ENCODE measurements around the gene PSMA3.
"Not testable (repeated sequence)": the region's sequence is repeated elsewhere in the genome, so short reads cannot be mapped to it uniquely, and the experiment has no call there.

The PSMA3 gene

GRCh38 chr14:58227096-58227819 is 17.4 kb upstream of the PSMA3 start:
- H3K4me3 ChIP-seq (ENCODE audit: insufficient read depth, low read depth, low read length, poor library complexity, severe bottlenecking), result no peak overlapping the region
- no peaks in the 10 kb centered on the region for H3K9me3 ChIP-seq (ENCODE audit: control insufficient read depth, low read length)
- no peak for DNase-seq
- H3K27ac ChIP-seq (ENCODE audit: insufficient read depth, low read length, poor library complexity, severe bottlenecking), result no peak overlapping the region
- H3K36me3 ChIP-seq (ENCODE audit: control insufficient read depth, insufficient read depth, low read length), result no peaks in the 10 kb centered on the region
- H3K4me1 ChIP-seq (ENCODE audit: control insufficient read depth, insufficient read depth, low read length, poor library complexity, severe bottlenecking), result no peaks in the 10 kb centered on the region
- no peaks in the 10 kb centered on the region for H3K27me3 ChIP-seq (replicated peaks; ENCODE audit: control insufficient read depth, insufficient read depth, low read length, poor library complexity, severe bottlenecking)

- Histone ChIP-seq H3K36me3 (ENCODE audit: control insufficient read depth, insufficient read depth, low read length) (peaks cover under 1% of the 10 kb centered on the region), H3K27ac (ENCODE audit: insufficient read depth, low read length, poor library complexity, severe bottlenecking) (peak overlapping the region; percentile 80), H3K4me1 (ENCODE audit: control insufficient read depth, insufficient read depth, low read length, poor library complexity, severe bottlenecking) (peaks cover 10% of the 10 kb centered on the region), H3K9me3 (ENCODE audit: control insufficient read depth, low read length) (no peaks in the 10 kb centered on the region), H3K27me3 (replicated peaks; ENCODE audit: control insufficient read depth, insufficient read depth, low read length, poor library complexity, severe bottlenecking) (no peaks in the 10 kb centered on the region), H3K4me3 (ENCODE audit: insufficient read depth, low read depth, low read length, poor library complexity, severe bottlenecking) (peak overlapping the region; percentile 84)
- no peak for DNase-seq
Measured at GRCh38 chr14:58238252-58239243, 6.1 kb upstream of the PSMA3 start.

GRCh38 chr14:58239244-58240195 is 5.1 kb upstream of the PSMA3 start:
- no peaks in the 10 kb centered on the region for H3K9me3 ChIP-seq (ENCODE audit: control insufficient read depth, low read length)
- no peaks in the 10 kb centered on the region for H3K36me3 ChIP-seq (ENCODE audit: control insufficient read depth, insufficient read depth, low read length)
- peak overlapping the region; percentile 84 for H3K4me3 ChIP-seq (ENCODE audit: insufficient read depth, low read depth, low read length, poor library complexity, severe bottlenecking)
- peak; percentile 64 to 79 (median 79) for DNase-seq
- H3K27me3 ChIP-seq (replicated peaks; ENCODE audit: control insufficient read depth, insufficient read depth, low read length, poor library complexity, severe bottlenecking), result no peaks in the 10 kb centered on the region
- peaks cover 10% of the 10 kb centered on the region for H3K4me1 ChIP-seq (ENCODE audit: control insufficient read depth, insufficient read depth, low read length, poor library complexity, severe bottlenecking)
- H3K27ac ChIP-seq (ENCODE audit: insufficient read depth, low read length, poor library complexity, severe bottlenecking), result peak overlapping the region; percentile 80

- Histone ChIP-seq H3K27me3 (replicated peaks; ENCODE audit: control insufficient read depth, insufficient read depth, low read length, poor library complexity, severe bottlenecking) (no peaks in the 10 kb centered on the region), H3K4me3 (ENCODE audit: insufficient read depth, low read depth, low read length, poor library complexity, severe bottlenecking) (peak overlapping the region; percentile 93), H3K36me3 (ENCODE audit: control insufficient read depth, insufficient read depth, low read length) (no peaks in the 10 kb centered on the region), H3K27ac (ENCODE audit: insufficient read depth, low read length, poor library complexity, severe bottlenecking) (peak overlapping the region; percentile 97), H3K9me3 (ENCODE audit: control insufficient read depth, low read length) (no peaks in the 10 kb centered on the region), H3K4me1 (ENCODE audit: control insufficient read depth, insufficient read depth, low read length, poor library complexity, severe bottlenecking) (peaks cover 11% of the 10 kb centered on the region)
- DNase-seq, result no peak
Measured at GRCh38 chr14:58243790-58244555, 670 bp upstream of the PSMA3 start.

GRCh38 chr14:58245562-58245961 is 919 bp downstream of the PSMA3 start:
- H3K27me3 ChIP-seq (replicated peaks; ENCODE audit: control insufficient read depth, insufficient read depth, low read length, poor library complexity, severe bottlenecking), result no peaks in the 10 kb centered on the region
- peak overlapping the region; percentile 93 for H3K4me3 ChIP-seq (ENCODE audit: insufficient read depth, low read depth, low read length, poor library complexity, severe bottlenecking)

GRCh38 chr14:58249611-58250010 is 5.0 kb downstream of the PSMA3 start:
- no peak for DNase-seq
- Histone ChIP-seq H3K9me3 (ENCODE audit: control insufficient read depth, low read length) (no peaks in the 10 kb centered on the region), H3K4me1 (ENCODE audit: control insufficient read depth, insufficient read depth, low read length, poor library complexity, severe bottlenecking) (peaks cover 8% of the 10 kb centered on the region), H3K27me3 (replicated peaks; ENCODE audit: control insufficient read depth, insufficient read depth, low read length, poor library complexity, severe bottlenecking) (no peaks in the 10 kb centered on the region), H3K36me3 (ENCODE audit: control insufficient read depth, insufficient read depth, low read length) (peaks cover 37% of the 10 kb centered on the region), H3K4me3 (ENCODE audit: insufficient read depth, low read depth, low read length, poor library complexity, severe bottlenecking) (no peak overlapping the region), H3K27ac (ENCODE audit: insufficient read depth, low read length, poor library complexity, severe bottlenecking) (no peak overlapping the region)

More at GRCh38 chr14:58245562-58245961, 919 bp downstream of the PSMA3 start:
- peaks cover 6% of the 10 kb centered on the region for H3K36me3 ChIP-seq (ENCODE audit: control insufficient read depth, insufficient read depth, low read length)
- peak overlapping the region; percentile 97 for H3K27ac ChIP-seq (ENCODE audit: insufficient read depth, low read length, poor library complexity, severe bottlenecking)
- H3K9me3 ChIP-seq (ENCODE audit: control insufficient read depth, low read length), result no peaks in the 10 kb centered on the region
- H3K4me1 ChIP-seq (ENCODE audit: control insufficient read depth, insufficient read depth, low read length, poor library complexity, severe bottlenecking), result peaks cover 8% of the 10 kb centered on the region
- no peak for DNase-seq

- no peak for DNase-seq
- Histone ChIP-seq H3K27me3 (replicated peaks; ENCODE audit: control insufficient read depth, insufficient read depth, low read length, poor library complexity, severe bottlenecking) (no peaks in the 10 kb centered on the region), H3K27ac (ENCODE audit: insufficient read depth, low read length, poor library complexity, severe bottlenecking) (no peak overlapping the region), H3K4me1 (ENCODE audit: control insufficient read depth, insufficient read depth, low read length, poor library complexity, severe bottlenecking) (no peaks in the 10 kb centered on the region), H3K9me3 (ENCODE audit: control insufficient read depth, low read length) (no peaks in the 10 kb centered on the region), H3K4me3 (ENCODE audit: insufficient read depth, low read depth, low read length, poor library complexity, severe bottlenecking) (no peak overlapping the region), H3K36me3 (ENCODE audit: control insufficient read depth, insufficient read depth, low read length) (peaks cover 56% of the 10 kb centered on the region)
Measured at GRCh38 chr14:58258156-58258555, 13.5 kb downstream of the PSMA3 start.

- not testable (repeated sequence) for DNase-seq; H3K27me3 ChIP-seq (replicated peaks; ENCODE audit: control insufficient read depth, insufficient read depth, low read length, poor library complexity, severe bottlenecking); H3K27ac ChIP-seq (ENCODE audit: insufficient read depth, low read length, poor library complexity, severe bottlenecking); H3K4me1 ChIP-seq (ENCODE audit: control insufficient read depth, insufficient read depth, low read length, poor library complexity, severe bottlenecking); H3K9me3 ChIP-seq (ENCODE audit: control insufficient read depth, low read length); H3K4me3 ChIP-seq (ENCODE audit: insufficient read depth, low read depth, low read length, poor library complexity, severe bottlenecking)
- peaks cover 62% of the 10 kb centered on the region for H3K36me3 ChIP-seq (ENCODE audit: control insufficient read depth, insufficient read depth, low read length)
Measured at GRCh38 chr14:58262005-58262404, 17.4 kb downstream of the PSMA3 start.

- DNase-seq, result no peak
- Histone ChIP-seq H3K4me1 (ENCODE audit: control insufficient read depth, insufficient read depth, low read length, poor library complexity, severe bottlenecking) (no peaks in the 10 kb centered on the region), H3K36me3 (ENCODE audit: control insufficient read depth, insufficient read depth, low read length) (peaks cover 68% of the 10 kb centered on the region), H3K9me3 (ENCODE audit: control insufficient read depth, low read length) (no peaks in the 10 kb centered on the region), H3K4me3 (ENCODE audit: insufficient read depth, low read depth, low read length, poor library complexity, severe bottlenecking) (no peak overlapping the region), H3K27me3 (replicated peaks; ENCODE audit: control insufficient read depth, insufficient read depth, low read length, poor library complexity, severe bottlenecking) (no peaks in the 10 kb centered on the region), H3K27ac (ENCODE audit: insufficient read depth, low read length, poor library complexity, severe bottlenecking) (no peak overlapping the region)
Measured at GRCh38 chr14:58265401-58265800, 20.8 kb downstream of the PSMA3 start.

Measured in effector memory CD4-positive, alpha-beta T cell (primary cell).